Type B pancreatic cell (in vitro differentiated cells): ENCODE results near the gene DRGX. TPM values are rescaled to one million over a fixed set of nuclear protein-coding genes. Genes with fewer than 3 reads are reported as not detected.

Experiments
- DNase-seq: peaks from one replicate; pipeline ENCODE4 v3.0.0; 2021; ENCODE audit warnings: mixed read lengths; ENCODE audit not compliant: unreplicated experiment; ENCODE audit errors: extremely low spot score
- H3K27ac Mint-ChIP-seq: 2 replicates; pipeline ENCODE4 v1.8.0; 2021; ENCODE audit warnings: mild to moderate bottlenecking, mixed read lengths
- H3K27me3 Mint-ChIP-seq: 2 replicates; pipeline ENCODE4 v1.8.0; 2021; ENCODE audit warnings: mixed read lengths
- H3K36me3 Mint-ChIP-seq: 2 replicates; pipeline ENCODE4 v1.8.0; 2021; ENCODE audit warnings: mixed read lengths
- H3K4me1 Mint-ChIP-seq: one replicate; pipeline ENCODE4 v1.8.0; 2021; ENCODE audit warnings: mixed read lengths; ENCODE audit not compliant: unreplicated experiment
- H3K4me3 Mint-ChIP-seq: 2 replicates; pipeline ENCODE4 v1.8.0; 2021; ENCODE audit warnings: mild to moderate bottlenecking, mixed read lengths
- H3K9me3 Mint-ChIP-seq: 2 replicates; pipeline ENCODE4 v1.8.0; 2021; ENCODE audit warnings: mixed read lengths
- total RNA-seq: library from RNA; stranded (reverse); gene quantifications from 2 replicates; pipeline ENCODE4 v1.2.1, GENCODE V29; 2021; ENCODE audit warnings: low replicate concordance
- TF ChIP-seq, protein P1 (sequence below): fragments of 200-600 bp; sonication (generic); conservative IDR thresholded peaks from 2 replicates; pipeline ENCODE4 v1.5.0; 2021; ENCODE audit warnings: antibody characterized with exemption, mild to moderate bottlenecking

The DRGX gene
- total RNA-seq, 1 donor from 2014 or later = 0.22 TPM

DNA sequence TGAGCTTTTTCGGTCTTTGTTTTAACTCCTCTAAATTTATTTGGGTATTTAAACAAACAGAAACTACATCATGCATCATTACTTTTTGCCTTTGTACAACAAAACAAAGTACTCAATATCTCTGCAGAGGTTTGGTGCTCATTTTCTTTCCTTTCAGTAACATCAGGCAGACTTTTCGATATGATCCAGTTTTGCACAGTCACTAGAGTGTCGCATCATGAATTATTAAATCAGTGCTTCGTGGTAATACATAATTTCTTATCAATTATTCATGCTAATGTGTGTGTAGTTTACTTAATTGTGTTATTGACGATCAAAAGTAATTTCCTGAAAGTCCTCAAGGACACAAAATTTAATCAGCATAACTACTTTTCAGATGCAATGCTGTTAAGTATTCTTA is 31.8 kb downstream of the DRGX start:
- H3K27ac Mint-ChIP-seq = no peak overlapping the region
- peaks cover 24% of the 10 kb centered on the region for H3K27me3 Mint-ChIP-seq
- no peak for DNase-seq
- no peaks in the 10 kb centered on the region for H3K9me3 Mint-ChIP-seq
- H3K4me3 Mint-ChIP-seq = no peak overlapping the region
- no peaks in the 10 kb centered on the region for H3K4me1 Mint-ChIP-seq
- no peaks in the 10 kb centered on the region for H3K36me3 Mint-ChIP-seq
- TF ChIP-seq, protein P1, sequence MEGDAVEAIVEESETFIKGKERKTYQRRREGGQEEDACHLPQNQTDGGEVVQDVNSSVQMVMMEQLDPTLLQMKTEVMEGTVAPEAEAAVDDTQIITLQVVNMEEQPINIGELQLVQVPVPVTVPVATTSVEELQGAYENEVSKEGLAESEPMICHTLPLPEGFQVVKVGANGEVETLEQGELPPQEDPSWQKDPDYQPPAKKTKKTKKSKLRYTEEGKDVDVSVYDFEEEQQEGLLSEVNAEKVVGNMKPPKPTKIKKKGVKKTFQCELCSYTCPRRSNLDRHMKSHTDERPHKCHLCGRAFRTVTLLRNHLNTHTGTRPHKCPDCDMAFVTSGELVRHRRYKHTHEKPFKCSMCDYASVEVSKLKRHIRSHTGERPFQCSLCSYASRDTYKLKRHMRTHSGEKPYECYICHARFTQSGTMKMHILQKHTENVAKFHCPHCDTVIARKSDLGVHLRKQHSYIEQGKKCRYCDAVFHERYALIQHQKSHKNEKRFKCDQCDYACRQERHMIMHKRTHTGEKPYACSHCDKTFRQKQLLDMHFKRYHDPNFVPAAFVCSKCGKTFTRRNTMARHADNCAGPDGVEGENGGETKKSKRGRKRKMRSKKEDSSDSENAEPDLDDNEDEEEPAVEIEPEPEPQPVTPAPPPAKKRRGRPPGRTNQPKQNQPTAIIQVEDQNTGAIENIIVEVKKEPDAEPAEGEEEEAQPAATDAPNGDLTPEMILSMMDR = no peak

DNA sequence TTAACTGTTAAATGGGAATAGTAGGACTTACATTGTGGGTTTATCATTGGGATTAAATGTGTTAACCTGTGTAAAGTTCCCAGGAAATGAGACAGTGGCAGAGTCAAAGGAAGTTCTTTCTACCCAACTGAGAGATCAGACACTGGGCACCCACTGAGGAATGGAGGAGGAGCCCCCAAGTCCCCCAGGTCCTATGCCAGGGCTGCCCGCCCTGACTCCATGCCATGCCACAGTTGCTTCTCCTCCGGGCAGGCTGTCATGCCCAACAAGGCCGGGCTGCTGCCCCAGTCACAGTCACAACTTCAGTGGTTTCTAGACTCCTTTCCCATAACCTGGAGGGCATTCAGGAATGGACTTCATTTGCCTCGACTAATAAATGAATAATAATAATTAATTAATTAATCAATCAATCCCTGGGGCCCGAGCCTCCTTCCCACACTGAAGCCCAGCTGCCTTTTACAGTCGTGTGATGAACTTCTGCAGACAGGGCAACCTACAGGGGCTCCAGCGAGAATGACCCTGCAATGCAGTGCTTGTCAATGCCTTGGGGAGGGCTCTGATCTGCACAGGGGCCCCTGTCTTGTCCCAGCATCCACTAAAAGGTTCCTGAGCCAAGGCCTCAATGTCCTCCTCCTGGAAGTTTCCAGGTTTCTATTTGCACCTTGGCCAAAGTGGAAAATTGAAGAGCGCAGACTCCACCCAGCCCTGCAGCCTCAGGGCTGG is 32.4 kb downstream of the DRGX start:
- Mint-ChIP-seq H3K4me1 (no peaks in the 10 kb centered on the region), H3K9me3 (no peaks in the 10 kb centered on the region), H3K36me3 (no peaks in the 10 kb centered on the region), H3K4me3 (no peak overlapping the region), H3K27ac (no peak overlapping the region), H3K27me3 (peaks cover 28% of the 10 kb centered on the region)
- DNase-seq = no peak
- TF ChIP-seq, protein P1 = no peak

DNA sequence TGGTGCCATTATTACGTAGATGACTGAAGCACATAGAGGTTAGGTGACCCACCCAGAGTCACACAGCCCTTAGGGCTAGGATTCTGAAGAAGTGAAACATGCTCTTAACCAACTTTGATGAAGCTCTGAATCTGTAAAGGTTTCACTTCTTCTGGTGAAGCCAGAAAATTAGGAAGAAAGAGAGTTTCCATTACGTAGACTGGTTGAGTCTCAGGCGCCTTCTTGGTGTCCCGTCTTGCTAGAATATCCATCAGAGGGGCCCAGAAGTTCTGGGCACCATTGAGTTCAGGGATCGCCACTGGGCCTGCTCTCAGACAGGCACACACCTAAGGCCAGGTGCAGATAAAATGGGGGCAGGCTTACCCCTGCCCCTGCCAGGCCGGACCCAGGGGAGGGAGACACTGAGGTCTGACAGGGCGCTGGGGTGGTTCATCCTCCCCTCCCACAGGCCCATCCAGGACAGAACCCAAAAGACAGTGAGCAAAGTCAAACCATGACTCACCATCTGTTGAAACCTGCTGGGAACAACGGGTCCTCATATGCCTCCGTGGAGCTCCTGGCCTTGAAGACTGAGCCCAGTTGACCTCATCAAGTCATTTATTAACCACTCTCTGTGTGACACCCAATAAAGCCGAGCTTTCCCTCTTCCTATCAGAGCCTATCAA is 33.2 kb downstream of the DRGX start:
- Mint-ChIP-seq H3K4me1 (no peaks in the 10 kb centered on the region), H3K36me3 (no peaks in the 10 kb centered on the region), H3K27ac (no peak overlapping the region), H3K9me3 (no peaks in the 10 kb centered on the region), H3K4me3 (no peak overlapping the region), H3K27me3 (peaks cover 24% of the 10 kb centered on the region)
- no peak for DNase-seq
- TF ChIP-seq, protein P1 = no peak

DNA sequence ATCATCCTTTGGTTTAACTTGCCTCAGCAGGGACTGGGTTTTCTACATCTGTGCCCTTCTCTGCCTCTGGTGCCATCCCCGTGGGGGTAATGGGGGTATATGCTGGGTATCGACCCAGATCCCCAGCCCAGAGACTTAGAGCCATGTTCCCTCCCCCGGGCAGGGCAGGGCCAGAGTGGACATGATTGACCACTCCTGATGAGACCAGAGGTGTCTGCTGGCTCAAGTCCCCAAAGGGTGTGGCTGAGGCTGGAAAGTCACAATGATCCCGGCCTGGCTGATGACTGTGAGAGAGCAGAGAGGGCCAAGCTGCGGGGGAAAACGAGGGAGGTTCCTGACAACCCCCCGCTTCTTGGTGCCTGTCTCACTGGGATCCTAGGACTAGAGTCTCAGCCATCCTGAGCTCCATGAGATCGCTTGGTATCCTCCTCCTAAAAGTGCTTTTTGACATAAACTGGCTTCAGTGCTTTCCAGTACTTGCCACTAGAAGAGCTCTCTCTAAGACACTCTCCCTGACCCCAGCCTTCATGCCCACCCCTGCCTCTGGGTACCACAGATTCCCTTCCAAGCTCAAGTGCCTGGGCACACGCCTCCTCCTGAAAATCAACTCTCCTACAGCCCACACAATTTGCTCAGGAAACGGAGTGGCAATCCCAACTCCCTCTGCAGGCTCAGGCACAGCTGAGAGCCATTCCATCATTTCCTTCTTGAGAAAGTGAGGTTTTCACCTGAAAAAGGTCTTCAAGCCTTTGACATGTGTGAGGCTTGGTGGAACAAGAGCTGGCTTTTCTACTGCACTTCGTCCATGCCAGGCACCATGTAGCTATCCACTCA is 33.9 kb downstream of the DRGX start:
- H3K27me3 Mint-ChIP-seq = peaks cover 20% of the 10 kb centered on the region
- H3K27ac Mint-ChIP-seq = no peak overlapping the region
- TF ChIP-seq, protein P1 = no peak
- H3K4me1 Mint-ChIP-seq = no peaks in the 10 kb centered on the region
- peaks cover 1% of the 10 kb centered on the region for H3K9me3 Mint-ChIP-seq
- DNase-seq = peak; percentile 58
- H3K36me3 Mint-ChIP-seq = no peaks in the 10 kb centered on the region
- H3K4me3 Mint-ChIP-seq = no peak overlapping the region

DNA sequence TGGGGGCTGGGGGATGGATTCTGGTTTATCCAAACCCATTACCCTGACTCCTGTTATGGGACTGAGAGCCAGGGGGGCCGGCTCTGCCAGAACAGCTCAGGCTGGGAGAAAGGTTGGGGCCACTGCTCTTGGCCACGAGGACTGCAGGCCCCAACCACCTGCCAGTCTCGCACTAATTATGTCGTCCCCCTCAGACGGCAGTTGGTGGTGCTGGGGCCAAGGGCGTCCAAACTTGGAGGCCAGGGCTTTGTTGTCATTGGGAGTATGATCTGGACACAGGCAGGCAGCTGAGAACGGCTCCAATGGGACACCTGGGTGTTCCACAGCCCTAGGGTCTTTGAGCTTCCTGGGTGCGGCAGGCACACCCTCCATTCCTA is 34.7 kb downstream of the DRGX start:
- TF ChIP-seq, protein P1 = no peak
- H3K9me3 Mint-ChIP-seq = peaks cover 4% of the 10 kb centered on the region
- no peak overlapping the region for H3K4me3 Mint-ChIP-seq
- no peaks in the 10 kb centered on the region for H3K36me3 Mint-ChIP-seq
- H3K4me1 Mint-ChIP-seq = no peaks in the 10 kb centered on the region
- peaks cover 22% of the 10 kb centered on the region for H3K27me3 Mint-ChIP-seq
- DNase-seq = peak; percentile 55
- no peak overlapping the region for H3K27ac Mint-ChIP-seq
